Natural killer cell (primary cell): ENCODE measurements around the gene COPE. TPM values are rescaled to one million over a fixed set of nuclear protein-coding genes. Genes with fewer than 3 reads are reported as not detected.
A peak's percentile ranks its signal among the peaks of the same experiment; 100 is the strongest.

ENCODE experiments used
- ATAC-seq, 3 donors: fragments of 150-1000 bp in 2 of 3; fragments of 200-7000 bp in 1 of 3; cut with Tn5 transposase; 1 replicate in 1 of 3; 2 replicates in 2 of 3; pipeline ENCODE4 v1.10.0; 2021; ENCODE audit warnings: mild to moderate bottlenecking in 2 of 3, moderate library complexity in 2 of 3
- DNase-seq, 2 donors: peaks; one replicate each; pipeline versions ENCODE4 v3.0.0 to v3.0.0-alpha.2; 2013 to 2021; ENCODE audit warnings: mixed read lengths in 1 of 2
- H3K27ac ChIP-seq: one replicate; pipeline ENCODE4 v1.5.1; 2013; ENCODE audit warnings: mild to moderate bottlenecking, low read length
- H3K27me3 ChIP-seq: one replicate; pipeline ENCODE4 v1.6.1; 2013; ENCODE audit warnings: low read length; ENCODE audit not compliant: control insufficient read depth, insufficient read depth
- H3K36me3 ChIP-seq: one replicate; pipeline ENCODE4 v1.6.1; 2013; ENCODE audit warnings: low read length; ENCODE audit not compliant: control insufficient read depth, insufficient read depth
- H3K4me1 ChIP-seq: one replicate; pipeline ENCODE4 v1.6.1; 2013; ENCODE audit warnings: low read length; ENCODE audit not compliant: control insufficient read depth, insufficient read depth
- H3K4me3 ChIP-seq: one replicate; pipeline ENCODE4 v1.5.1; 2013; ENCODE audit warnings: low read length
- H3K9me3 ChIP-seq: one replicate; pipeline ENCODE4 v1.6.1; 2013; ENCODE audit warnings: low read length; ENCODE audit not compliant: control insufficient read depth, insufficient read depth
- H3K27ac Mint-ChIP-seq, 2 donors: one replicate each; pipeline ENCODE4 v1.8.0; 2022; ENCODE audit warnings: mild to moderate bottlenecking in 2 of 2, mixed read lengths in 2 of 2, moderate library complexity in 1 of 2
- H3K27me3 Mint-ChIP-seq, 2 donors: one replicate each; pipeline ENCODE4 v1.8.0; 2022; ENCODE audit warnings: low read depth in 2 of 2, mixed read lengths in 2 of 2
- H3K36me3 Mint-ChIP-seq: one replicate; pipeline ENCODE4 v1.8.0; 2022; ENCODE audit warnings: mixed read lengths
- H3K4me1 Mint-ChIP-seq, 2 donors: one replicate each; pipeline ENCODE4 v1.8.0; 2022; ENCODE audit warnings: mixed read lengths in 2 of 2
- H3K4me3 Mint-ChIP-seq: one replicate; pipeline ENCODE4 v1.8.0; 2022; ENCODE audit warnings: mild to moderate bottlenecking, moderate library complexity, mixed read lengths
- H3K9me3 Mint-ChIP-seq, 2 donors: one replicate each; pipeline ENCODE4 v1.8.0; 2022; ENCODE audit warnings: mixed read lengths in 2 of 2
- whole genome bisulfite sequencing: methylation state at CpG from one replicate; pipeline ENCODE4 v1.1.7; 2013; ENCODE audit warnings: missing lambda C conversion rate; ENCODE audit not compliant: insufficient coverage; 5-methylcytosine and 5-hydroxymethylcytosine counted together
- intact Hi-C: fragments of 100-400 bp; cut with micrococcal nuclease; formaldehyde crosslinking; loops from one replicate; pipeline ENCODE4 v1.14.2; 2022
- total RNA-seq, 4 donors: library from RNA; stranded (reverse); fragments of 120-200 nt in 1 of 4; gene quantifications; one replicate each; pipeline versions ENCODE4 v1.2.3 to v1.2.4, GENCODE V29; 2013 to 2022
- TF ChIP-seq, protein P1 (sequence below): fragments of 200-600 bp; IDR thresholded peaks from one replicate; pipeline ENCODE4 v1.8.0; 2022; ENCODE audit warnings: antibody characterized with exemption

COPE gene
- total RNA-seq, 3 donors from 2014 or later (not counting 1 experiment from before 2014, with no cell fraction given): 204 to 228 (median 218) TPM

DNA sequence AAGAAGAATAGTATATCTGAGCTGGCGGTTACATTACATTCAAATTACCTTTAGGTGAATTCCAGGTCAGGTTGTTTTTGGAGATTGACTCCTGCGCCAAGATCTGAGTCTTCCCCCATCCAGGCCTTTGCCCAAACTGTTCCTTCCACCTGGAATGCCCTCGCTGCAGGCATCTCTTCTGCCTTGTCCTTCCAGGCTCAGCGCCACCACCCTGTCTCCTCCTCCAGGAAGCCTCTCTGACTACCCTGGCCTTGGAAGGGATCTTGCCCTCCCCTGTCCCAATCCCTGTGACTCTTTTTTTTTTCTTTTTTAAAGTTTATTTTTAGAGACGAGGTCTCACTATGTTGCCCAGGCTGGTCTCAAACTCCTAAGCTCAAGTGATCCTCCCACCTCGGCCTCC is 23.5 kb upstream of the COPE start:
- Histone ChIP-seq H3K27me3 (peaks cover 19% of the 10 kb centered on the region), H3K9me3 (no peaks in the 10 kb centered on the region), H3K27ac (no peak overlapping the region), H3K36me3 (no peaks in the 10 kb centered on the region), H3K4me3 (no peak overlapping the region), H3K4me1 (peaks cover 19% of the 10 kb centered on the region)
- intact Hi-C loops: no loop called here
- H3K4me1 Mint-ChIP-seq: peaks cover 0 to 19% of the 10 kb centered on the region in 2 donors
- peak overlapping the region; percentile 62 for H3K4me3 Mint-ChIP-seq
- H3K27ac Mint-ChIP-seq: no peak overlapping the region
- H3K27me3 Mint-ChIP-seq: peaks cover 32 to 34% of the 10 kb centered on the region in 2 donors
- TF ChIP-seq, protein P1, sequence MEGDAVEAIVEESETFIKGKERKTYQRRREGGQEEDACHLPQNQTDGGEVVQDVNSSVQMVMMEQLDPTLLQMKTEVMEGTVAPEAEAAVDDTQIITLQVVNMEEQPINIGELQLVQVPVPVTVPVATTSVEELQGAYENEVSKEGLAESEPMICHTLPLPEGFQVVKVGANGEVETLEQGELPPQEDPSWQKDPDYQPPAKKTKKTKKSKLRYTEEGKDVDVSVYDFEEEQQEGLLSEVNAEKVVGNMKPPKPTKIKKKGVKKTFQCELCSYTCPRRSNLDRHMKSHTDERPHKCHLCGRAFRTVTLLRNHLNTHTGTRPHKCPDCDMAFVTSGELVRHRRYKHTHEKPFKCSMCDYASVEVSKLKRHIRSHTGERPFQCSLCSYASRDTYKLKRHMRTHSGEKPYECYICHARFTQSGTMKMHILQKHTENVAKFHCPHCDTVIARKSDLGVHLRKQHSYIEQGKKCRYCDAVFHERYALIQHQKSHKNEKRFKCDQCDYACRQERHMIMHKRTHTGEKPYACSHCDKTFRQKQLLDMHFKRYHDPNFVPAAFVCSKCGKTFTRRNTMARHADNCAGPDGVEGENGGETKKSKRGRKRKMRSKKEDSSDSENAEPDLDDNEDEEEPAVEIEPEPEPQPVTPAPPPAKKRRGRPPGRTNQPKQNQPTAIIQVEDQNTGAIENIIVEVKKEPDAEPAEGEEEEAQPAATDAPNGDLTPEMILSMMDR: no peak
- H3K36me3 Mint-ChIP-seq: no peaks in the 10 kb centered on the region
- DNase-seq (no peak), ATAC-seq (no peak)
- 91% methylated on average over 6 of the region's 6 CpGs for WGBS
- no peaks in the 10 kb centered on the region for H3K9me3 Mint-ChIP-seq

DNA sequence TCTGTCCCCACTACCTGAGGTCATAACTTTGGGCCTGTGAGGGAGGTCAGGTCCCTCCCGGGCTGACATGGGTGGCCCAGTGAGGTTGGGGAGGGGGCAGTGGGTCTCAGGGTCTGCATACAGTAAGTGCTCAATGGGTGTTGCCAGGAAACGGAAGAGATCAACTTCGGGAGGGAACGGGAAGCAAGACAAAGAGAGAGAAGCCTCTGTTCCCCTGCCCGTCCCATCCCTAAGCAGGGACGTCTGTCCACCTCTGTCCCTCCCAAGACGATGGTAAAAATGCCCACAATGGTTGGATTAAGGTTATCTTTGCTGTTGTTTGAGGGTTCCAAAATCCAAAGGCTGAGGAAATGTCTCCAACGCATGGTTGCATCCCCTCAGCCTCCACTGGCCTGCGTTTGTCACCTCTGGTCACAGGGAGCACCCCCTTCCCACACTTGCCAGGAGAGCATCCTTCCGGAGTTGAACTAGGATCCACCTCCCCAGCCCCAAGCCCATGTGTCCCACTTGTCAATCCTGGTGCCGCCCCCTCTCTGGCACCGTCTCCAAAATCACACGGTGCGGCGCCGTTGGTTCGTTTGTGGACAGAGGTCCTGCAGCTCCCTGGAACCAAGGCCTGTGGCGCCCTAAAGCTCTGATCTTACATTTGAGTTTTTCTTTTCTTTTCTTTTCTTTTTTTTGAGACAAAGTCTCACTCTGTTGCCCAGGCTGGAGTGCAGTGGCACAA is 22.6 kb upstream of the COPE start:
- TF ChIP-seq, protein P1: no peak
- H3K4me3 Mint-ChIP-seq: peak overlapping the region; percentile 74
- WGBS: 71% methylated on average over 18 of the region's 18 CpGs
- DNase-seq (no peak), ATAC-seq (no peak)
- intact Hi-C loops: no loop called here
- H3K27me3 Mint-ChIP-seq: peaks cover 32 to 34% of the 10 kb centered on the region in 2 donors
- Histone ChIP-seq H3K9me3 (no peaks in the 10 kb centered on the region), H3K4me3 (no peak overlapping the region), H3K36me3 (no peaks in the 10 kb centered on the region), H3K4me1 (peaks cover 19% of the 10 kb centered on the region), H3K27me3 (peaks cover 17% of the 10 kb centered on the region), H3K27ac (no peak overlapping the region)
- H3K9me3 Mint-ChIP-seq: no peaks in the 10 kb centered on the region
- H3K27ac Mint-ChIP-seq: no peak overlapping the region
- H3K4me1 Mint-ChIP-seq: peaks cover 0 to 19% of the 10 kb centered on the region in 2 donors
- no peaks in the 10 kb centered on the region for H3K36me3 Mint-ChIP-seq

DNA sequence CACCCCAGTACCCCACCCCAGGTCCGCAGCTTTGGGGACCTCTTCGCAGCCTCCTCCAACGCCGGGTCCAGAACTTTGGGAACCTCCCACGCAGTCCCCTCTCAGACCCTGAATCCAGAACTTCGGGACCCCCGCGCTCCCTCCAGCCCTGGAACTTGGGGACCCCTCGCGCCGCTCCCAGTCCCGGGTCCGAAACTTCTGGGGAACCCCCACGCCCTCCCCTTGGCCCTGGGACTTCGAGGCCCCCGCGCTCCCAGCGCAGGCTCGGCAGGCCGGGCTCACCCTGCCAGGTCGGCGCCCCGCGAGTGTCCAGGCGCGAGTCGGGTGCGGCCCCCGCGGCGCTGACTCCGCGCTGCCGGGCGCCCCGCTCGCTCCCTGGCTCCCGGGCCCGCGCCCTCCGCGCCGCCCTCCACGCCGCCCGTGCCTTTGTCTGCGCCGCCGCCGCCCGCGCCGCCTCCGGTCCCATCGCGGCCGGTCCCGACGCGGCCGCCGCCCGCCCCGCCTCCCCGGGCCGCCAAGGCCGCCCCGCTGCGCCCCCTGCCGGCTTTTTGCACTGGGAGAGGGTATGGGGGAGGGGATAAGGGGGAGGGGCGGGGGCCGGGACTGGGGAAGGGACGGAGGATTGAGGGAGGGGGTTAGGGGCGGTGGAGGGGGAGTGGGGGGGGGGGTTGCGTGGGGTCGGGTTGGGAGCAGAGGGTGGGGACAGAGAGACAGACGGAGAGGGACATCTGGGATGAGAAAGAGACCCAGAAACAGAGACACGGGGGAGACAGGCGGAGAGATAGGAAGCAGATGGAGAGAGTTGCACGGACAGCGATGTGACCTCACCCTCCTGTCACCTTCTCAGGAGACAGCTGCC is 21.8 kb upstream of the COPE start, which contains the start of gene HOMER3:
Gene HOMER3, minus strand, starts transcription at position 449 of the 859 bp plus-strand sequence. CDS start 2,235 bp downstream, outside the sequence.
- DNase-seq (peak; percentile 62 to 82), ATAC-seq (peak; percentile 88 to 92 (median 92))
- Mint-ChIP-seq H3K36me3 (no peaks in the 10 kb centered on the region), H3K9me3 (no peaks in the 10 kb centered on the region), H3K4me3 (peak within 1 kb of the TSS; percentile 74), H3K27ac (peak within 1 kb of the TSS in 1 of 2 donors; percentile 59), H3K4me1 (peaks cover 0 to 19% of the 10 kb centered on the region in 2 donors), H3K27me3 (peaks cover 30 to 32% of the 10 kb centered on the region in 2 donors)
- 2% methylated on average over 73 of the region's 81 CpGs for WGBS
- Histone ChIP-seq H3K27ac (no peak within 1 kb of the TSS), H3K27me3 (peaks cover 16% of the 10 kb centered on the region), H3K4me1 (peaks cover 19% of the 10 kb centered on the region), H3K36me3 (no peaks in the 10 kb centered on the region), H3K4me3 (peak within 1 kb of the TSS; percentile 20), H3K9me3 (no peaks in the 10 kb centered on the region)
- intact Hi-C loops: no loop called here
- TF ChIP-seq, protein P1: no peak
